HCT116 (cell line): ENCODE data around the gene ELOB. TPM values are rescaled to one million over a fixed set of nuclear protein-coding genes. Genes with fewer than 3 reads are reported as not detected.

Experiments used
- ATAC-seq: fragments of 200-7000 bp; cut with Tn5 transposase; 2 replicates; pipeline ENCODE4 v1.9.1; 2020; ENCODE audit warnings: mild to moderate bottlenecking, moderate library complexity
- BruUV-seq: library from RNA; stranded (reverse); fragments of 400-500 nt; replicated peaks from 2 replicates; lab custom pipeline; 2021; lab: Mats Ljungman, UMichigan
- CTCF ChIA-PET: fragments of 300-600 bp; sonication (Branson Sonifier 250); formaldehyde crosslinking; loops from one replicate; lab custom pipeline; 2021; ENCODE audit warnings: antibody characterized with exemption; lab: Charles Lee
- POLR2A ChIA-PET: fragments of 300-600, 350-600 bp; sonication (Branson Sonifier 250); formaldehyde crosslinking; loops from one replicate; lab custom pipeline; 2021; ENCODE audit warnings: antibody characterized with exemption; lab: Charles Lee
- RAD21 ChIA-PET, 2 experiments: fragments of 300-600 bp; sonication (Branson Sonifier 250); formaldehyde crosslinking; loops; one replicate each; lab custom pipeline; 2023; ENCODE audit warnings: low total read pairs in 2 of 2; ENCODE audit not compliant: uncharacterized antibody in 2 of 2, unreplicated experiment in 2 of 2, low non-redundant PET in 1 of 2; lab: Charles Lee
- DNase-seq: peaks from one replicate; pipeline ENCODE4 v3.0.0-alpha.2; 2010; ENCODE audit warnings: low read depth, low spot score
- H2AFZ ChIP-seq: fragments of 200-600 bp; shearing (Covaris generic), sonication (generic); 2 replicates; pipeline ENCODE4 v1.6.1; 2017; ENCODE audit warnings: low read depth, mixed run types, mixed read lengths, antibody characterized with exemption, low read length; ENCODE audit not compliant: poor library complexity, severe bottlenecking
- H3K27ac ChIP-seq: 2 replicates; pipeline ENCODE4 v1.5.1; 2012; ENCODE audit warnings: low read depth, low read length
- H3K27me3 ChIP-seq: fragments of 200-600 bp; sonication (generic); 2 replicates; pipeline ENCODE4 v1.6.1; 2016; ENCODE audit warnings: mixed run types, low read length, mixed read lengths; ENCODE audit not compliant: insufficient read depth
- H3K36me3 ChIP-seq, 2 experiments: fragments of 200-500 bp in 1 of 2; fragments of 200-600 bp in 1 of 2; sonication (Bioruptor generic) in 1 of 2; sonication (generic) in 1 of 2; 2 replicates each; pipeline versions ENCODE4 v1.5.1 to v1.6.1; 2014 to 2016; ENCODE audit warnings: low read length in 2 of 2, inconsistent platforms in 1 of 2, mixed read lengths in 1 of 2, mixed run types in 1 of 2; ENCODE audit not compliant: insufficient read depth in 2 of 2, control insufficient read depth in 1 of 2
- H3K4me1 ChIP-seq, 2 experiments: fragments of 200-600 bp in 1 of 2; sonication (generic) in 1 of 2; 2 replicates each; pipeline versions ENCODE4 v1.5.1 to v1.6.1; 2012 to 2017; ENCODE audit warnings: low read length in 2 of 2, inconsistent platforms in 1 of 2, mild to moderate bottlenecking in 1 of 2, mixed read lengths in 1 of 2, mixed run types in 1 of 2, moderate library complexity in 1 of 2; ENCODE audit not compliant: insufficient read depth in 2 of 2, control insufficient read depth in 1 of 2
- H3K4me2 ChIP-seq: fragments of 200-600 bp; sonication (generic); 2 replicates; pipeline ENCODE4 v1.6.1; 2017; ENCODE audit warnings: mixed run types, low read length, mixed read lengths
- H3K4me3 ChIP-seq, 2 experiments: fragments of 200-600 bp in 1 of 2; sonication (generic) in 1 of 2; replicated peaks in 1 of 2; 2 replicates each; pipeline ENCODE4 v1.5.1; 2011 to 2016; ENCODE audit warnings: low read length in 2 of 2, control low read depth in 1 of 2, low read depth in 1 of 2, mild to moderate bottlenecking in 1 of 2, mixed read lengths in 1 of 2, mixed run types in 1 of 2
- H3K79me2 ChIP-seq: fragments of 200-600 bp; sonication (generic); 2 replicates; pipeline ENCODE4 v1.6.1; 2017; ENCODE audit warnings: mild to moderate bottlenecking, mixed run types, low read length, moderate library complexity, mixed read lengths; ENCODE audit not compliant: insufficient read depth
- H3K9ac ChIP-seq: fragments of 200-600 bp; sonication (generic); 2 replicates; pipeline ENCODE4 v1.6.1; 2016; ENCODE audit warnings: low read length, mixed read lengths
- H3K9me2 ChIP-seq: fragments of 200-600 bp; sonication (generic), shearing (Covaris generic); 2 replicates; pipeline ENCODE4 v1.6.1; 2017; ENCODE audit warnings: mixed run types, mild to moderate bottlenecking, moderate library complexity; ENCODE audit not compliant: insufficient read depth
- H3K9me3 ChIP-seq, 2 experiments: fragments of 200-500 bp in 1 of 2; fragments of 200-600 bp in 1 of 2; sonication (Bioruptor generic) in 1 of 2; sonication (generic) in 1 of 2; 2 replicates each; pipeline ENCODE4 v1.6.1; 2014 to 2017; ENCODE audit warnings: low read length in 2 of 2, mixed read lengths in 2 of 2, inconsistent platforms in 1 of 2, low read depth in 1 of 2, mild to moderate bottlenecking in 1 of 2, mixed run types in 1 of 2, moderate library complexity in 1 of 2; ENCODE audit not compliant: control insufficient read depth in 1 of 2, insufficient read depth in 1 of 2
- H4K20me1 ChIP-seq: fragments of 200-600 bp; sonication (generic), shearing (Covaris generic); 2 replicates; pipeline ENCODE4 v1.6.1; 2017; ENCODE audit warnings: mixed run types, mild to moderate bottlenecking, moderate library complexity; ENCODE audit not compliant: insufficient read depth
- CBX3 ChIP-seq: IDR thresholded peaks from 2 replicates; pipeline ENCODE4 v1.6.1; 2012; ENCODE audit warnings: low read depth
- CEBPB ChIP-seq: IDR thresholded peaks from 2 replicates; pipeline ENCODE4 v1.6.1; 2012; ENCODE audit warnings: low read depth
- EGR1 ChIP-seq: IDR thresholded peaks from 2 replicates; pipeline ENCODE4 v1.6.1; 2012; ENCODE audit warnings: low read depth
- ELF1 ChIP-seq: IDR thresholded peaks from 2 replicates; pipeline ENCODE4 v1.6.1; 2012; ENCODE audit warnings: low read depth, borderline replicate concordance
- EZH2 ChIP-seq: fragments of 200-600 bp; sonication (generic); IDR thresholded peaks from 2 replicates; pipeline ENCODE4 v1.6.1; 2017; ENCODE audit warnings: antibody characterized with exemption, mixed run types
- EZH2phosphoT487 ChIP-seq: fragments of 200-600 bp; IDR thresholded peaks from 2 replicates; pipeline ENCODE4 v1.6.1; 2018; ENCODE audit warnings: antibody characterized with exemption, borderline replicate concordance
- FOSL1 ChIP-seq: IDR thresholded peaks from 2 replicates; pipeline ENCODE4 v1.6.1; 2012; ENCODE audit warnings: low read depth
- JUND ChIP-seq: IDR thresholded peaks from 2 replicates; pipeline ENCODE4 v1.6.1; 2012
- POLR2A ChIP-seq: IDR thresholded peaks from 2 replicates; pipeline ENCODE4 v1.7.0; 2011; ENCODE audit warnings: borderline replicate concordance; ENCODE audit not compliant: insufficient read depth, insufficient read length; ENCODE audit errors: extremely low read depth
- POLR2AphosphoS5 ChIP-seq: IDR thresholded peaks from 2 replicates; pipeline ENCODE4 v1.6.1; 2011; ENCODE audit warnings: mild to moderate bottlenecking, low read depth, low read length, moderate library complexity
- RAD21 ChIP-seq: IDR thresholded peaks from 2 replicates; pipeline ENCODE4 v1.6.1; 2012; ENCODE audit warnings: low read depth, mild to moderate bottlenecking
- SIN3A ChIP-seq: IDR thresholded peaks from 2 replicates; pipeline ENCODE4 v1.6.1; 2012; ENCODE audit warnings: low read depth
- SRF ChIP-seq: IDR thresholded peaks from 2 replicates; pipeline ENCODE4 v1.6.1; 2012; ENCODE audit warnings: low read depth
- YY1 ChIP-seq: IDR thresholded peaks from 2 replicates; pipeline ENCODE4 v1.6.1; 2011; ENCODE audit warnings: low read length, low read depth, moderate library complexity, mild to moderate bottlenecking; ENCODE audit not compliant: insufficient replicate concordance; ENCODE audit errors: extremely low read depth
- ZFX ChIP-seq: fragments of 450-650 bp; IDR thresholded peaks from 2 replicates; pipeline ENCODE4 v1.6.1; 2017
- ZNF274 ChIP-seq: fragments of 200-500 bp; sonication (Bioruptor generic); IDR thresholded peaks from 2 replicates; pipeline ENCODE4 v1.6.1; 2014; ENCODE audit warnings: mild to moderate bottlenecking, low read depth, low read length, inconsistent platforms
- intact Hi-C: fragments of 100-400 bp; cut with micrococcal nuclease; formaldehyde crosslinking; loops from 2 replicates; pipeline ENCODE4 v1.10.0; 2022
- total RNA-seq: library from RNA; stranded (reverse); gene quantifications from one replicate; pipeline ENCODE4 v1.2.1, GENCODE V29; 2021; ENCODE audit not compliant: unreplicated experiment
- TF ChIP-seq, protein P1 (sequence below): IDR thresholded peaks from 2 replicates; pipeline ENCODE4 v1.6.1; 2011; ENCODE audit warnings: mild to moderate bottlenecking, low read length, moderate library complexity; ENCODE audit not compliant: insufficient replicate concordance; ENCODE audit errors: extremely low read depth
- TF ChIP-seq, protein P2 (sequence below), 3 experiments: fragments of 200-600 bp in 1 of 3; sonication (generic) in 1 of 3; IDR thresholded peaks in 2 of 3; conservative IDR thresholded peaks in 1 of 3; 2 replicates each; pipeline ENCODE4 v1.5.1; 2012 to 2017; ENCODE audit warnings: low read depth in 2 of 3, low read length in 2 of 3, antibody characterized with exemption in 1 of 3, borderline replicate concordance in 1 of 3, control low read depth in 1 of 3, mild to moderate bottlenecking in 1 of 3, mixed read lengths in 1 of 3, mixed run types in 1 of 3, moderate library complexity in 1 of 3; ENCODE audit not compliant: insufficient read depth in 1 of 3
- TF ChIP-seq, protein P3 (sequence below): IDR thresholded peaks from 2 replicates; pipeline ENCODE4 v1.6.1; 2012
- TF ChIP-seq, protein P4 (sequence below): IDR thresholded peaks from 2 replicates; pipeline ENCODE4 v1.6.1; 2012

ELOB gene
- total RNA-seq, 1 experiment from 2014 or later: 239 TPM

DNA sequence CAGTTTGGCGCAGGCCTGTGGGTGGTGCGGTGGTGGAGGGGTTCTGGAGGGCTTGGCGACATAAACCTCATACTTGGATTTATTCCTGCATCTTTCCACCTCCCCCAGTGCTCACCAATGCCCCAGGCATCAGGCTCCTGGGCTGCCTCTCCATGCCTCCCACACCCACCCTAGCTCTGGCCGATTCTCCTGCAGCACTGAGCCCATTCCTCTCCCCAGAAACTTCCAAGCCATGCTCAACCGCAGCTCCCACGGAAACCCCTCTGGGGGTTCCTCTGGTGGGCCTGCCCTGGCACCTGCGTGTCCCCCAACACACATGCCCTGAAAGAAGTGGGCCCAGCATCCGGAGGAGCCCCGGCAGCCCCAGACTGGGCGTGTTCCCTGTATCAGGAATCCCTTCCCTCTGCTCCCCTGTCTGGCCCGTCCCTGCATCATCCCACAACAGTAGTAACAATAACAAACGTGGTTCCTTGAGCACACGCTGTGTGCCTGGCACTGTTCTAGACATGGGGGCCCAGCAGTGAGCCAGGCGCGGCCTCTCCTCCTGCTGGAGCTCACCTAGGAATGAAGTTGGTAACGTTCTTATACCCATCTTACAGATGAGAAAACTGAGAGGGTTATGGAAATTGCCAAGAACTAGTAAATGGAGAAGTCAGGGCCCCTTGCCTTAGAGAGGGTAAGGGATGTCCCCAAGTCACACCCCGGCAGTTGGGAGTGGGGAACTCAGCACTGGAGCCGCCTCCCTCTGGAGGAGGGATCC lies 42.3 kb upstream of the ELOB start:
- Histone ChIP-seq H2AFZ (no peak overlapping the region), H3K9ac (no peak overlapping the region), H3K4me3 (no peak overlapping the region), H3K79me2 (no peaks in the 10 kb centered on the region), H3K9me2 (no peaks in the 10 kb centered on the region), H3K4me1 (no peaks in the 10 kb centered on the region), H3K36me3 (no peaks in the 10 kb centered on the region), H3K9me3 (no peaks in the 10 kb centered on the region), H3K4me2 (no peak overlapping the region), H3K27me3 (no peaks in the 10 kb centered on the region), H4K20me1 (no peaks in the 10 kb centered on the region), H3K27ac (no peak overlapping the region)
- POLR2A ChIA-PET: no interaction called here
- RAD21 ChIA-PET: no interaction called here
- DNase-seq: no peak
- TF ChIP-seq CBX3 (no peak), JUND (no peak), POLR2AphosphoS5 (no peak), ZNF274 (no peak), ZFX (no peak), EZH2phosphoT487 (no peak), EZH2 (no peak), POLR2A (no peak), EGR1 (no peak), YY1 (no peak), FOSL1 (no peak), SRF (no peak), CEBPB (no peak), RAD21 (no peak), ELF1 (no peak), SIN3A (no peak)
- TF ChIP-seq, protein P1, sequence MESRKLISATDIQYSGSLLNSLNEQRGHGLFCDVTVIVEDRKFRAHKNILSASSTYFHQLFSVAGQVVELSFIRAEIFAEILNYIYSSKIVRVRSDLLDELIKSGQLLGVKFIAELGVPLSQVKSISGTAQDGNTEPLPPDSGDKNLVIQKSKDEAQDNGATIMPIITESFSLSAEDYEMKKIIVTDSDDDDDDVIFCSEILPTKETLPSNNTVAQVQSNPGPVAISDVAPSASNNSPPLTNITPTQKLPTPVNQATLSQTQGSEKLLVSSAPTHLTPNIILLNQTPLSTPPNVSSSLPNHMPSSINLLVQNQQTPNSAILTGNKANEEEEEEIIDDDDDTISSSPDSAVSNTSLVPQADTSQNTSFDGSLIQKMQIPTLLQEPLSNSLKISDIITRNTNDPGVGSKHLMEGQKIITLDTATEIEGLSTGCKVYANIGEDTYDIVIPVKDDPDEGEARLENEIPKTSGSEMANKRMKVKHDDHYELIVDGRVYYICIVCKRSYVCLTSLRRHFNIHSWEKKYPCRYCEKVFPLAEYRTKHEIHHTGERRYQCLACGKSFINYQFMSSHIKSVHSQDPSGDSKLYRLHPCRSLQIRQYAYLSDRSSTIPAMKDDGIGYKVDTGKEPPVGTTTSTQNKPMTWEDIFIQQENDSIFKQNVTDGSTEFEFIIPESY: no peak
- TF ChIP-seq, protein P2, sequence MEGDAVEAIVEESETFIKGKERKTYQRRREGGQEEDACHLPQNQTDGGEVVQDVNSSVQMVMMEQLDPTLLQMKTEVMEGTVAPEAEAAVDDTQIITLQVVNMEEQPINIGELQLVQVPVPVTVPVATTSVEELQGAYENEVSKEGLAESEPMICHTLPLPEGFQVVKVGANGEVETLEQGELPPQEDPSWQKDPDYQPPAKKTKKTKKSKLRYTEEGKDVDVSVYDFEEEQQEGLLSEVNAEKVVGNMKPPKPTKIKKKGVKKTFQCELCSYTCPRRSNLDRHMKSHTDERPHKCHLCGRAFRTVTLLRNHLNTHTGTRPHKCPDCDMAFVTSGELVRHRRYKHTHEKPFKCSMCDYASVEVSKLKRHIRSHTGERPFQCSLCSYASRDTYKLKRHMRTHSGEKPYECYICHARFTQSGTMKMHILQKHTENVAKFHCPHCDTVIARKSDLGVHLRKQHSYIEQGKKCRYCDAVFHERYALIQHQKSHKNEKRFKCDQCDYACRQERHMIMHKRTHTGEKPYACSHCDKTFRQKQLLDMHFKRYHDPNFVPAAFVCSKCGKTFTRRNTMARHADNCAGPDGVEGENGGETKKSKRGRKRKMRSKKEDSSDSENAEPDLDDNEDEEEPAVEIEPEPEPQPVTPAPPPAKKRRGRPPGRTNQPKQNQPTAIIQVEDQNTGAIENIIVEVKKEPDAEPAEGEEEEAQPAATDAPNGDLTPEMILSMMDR (IDR thresholded peaks at IDR 0.05 in 2 of 3, conservative IDR thresholded peaks at IDR 0.05 in 1 of 3; ENCODE audit: borderline replicate concordance in 1 of 3, insufficient read depth in 1 of 3, low read depth in 2 of 3, low read length in 2 of 3): no peak
- TF ChIP-seq, protein P3, sequence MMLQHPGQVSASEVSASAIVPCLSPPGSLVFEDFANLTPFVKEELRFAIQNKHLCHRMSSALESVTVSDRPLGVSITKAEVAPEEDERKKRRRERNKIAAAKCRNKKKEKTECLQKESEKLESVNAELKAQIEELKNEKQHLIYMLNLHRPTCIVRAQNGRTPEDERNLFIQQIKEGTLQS: no peak
- TF ChIP-seq, protein P4, sequence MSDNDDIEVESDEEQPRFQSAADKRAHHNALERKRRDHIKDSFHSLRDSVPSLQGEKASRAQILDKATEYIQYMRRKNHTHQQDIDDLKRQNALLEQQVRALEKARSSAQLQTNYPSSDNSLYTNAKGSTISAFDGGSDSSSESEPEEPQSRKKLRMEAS: no peak
- ATAC-seq: no peak
- BruUV-seq: no TSS peak
- intact Hi-C loops: no loop called here
- CTCF ChIA-PET: no interaction called here
